ENCODE data around the gene UCMA. TPM values are rescaled to one million over a fixed set of nuclear protein-coding genes. Genes with fewer than 3 reads are reported as not detected.

The UCMA gene
- total RNA-seq, 4 donors from 2014 or later: not detected

- H3K36me3 ChIP-seq: no peaks in the 10 kb centered on the region
- H3K4me1 ChIP-seq: no peaks in the 10 kb centered on the region
- no peak for DNase-seq
- no peaks in the 10 kb centered on the region for H3K27me3 ChIP-seq
- TF ChIP-seq, protein P1, sequence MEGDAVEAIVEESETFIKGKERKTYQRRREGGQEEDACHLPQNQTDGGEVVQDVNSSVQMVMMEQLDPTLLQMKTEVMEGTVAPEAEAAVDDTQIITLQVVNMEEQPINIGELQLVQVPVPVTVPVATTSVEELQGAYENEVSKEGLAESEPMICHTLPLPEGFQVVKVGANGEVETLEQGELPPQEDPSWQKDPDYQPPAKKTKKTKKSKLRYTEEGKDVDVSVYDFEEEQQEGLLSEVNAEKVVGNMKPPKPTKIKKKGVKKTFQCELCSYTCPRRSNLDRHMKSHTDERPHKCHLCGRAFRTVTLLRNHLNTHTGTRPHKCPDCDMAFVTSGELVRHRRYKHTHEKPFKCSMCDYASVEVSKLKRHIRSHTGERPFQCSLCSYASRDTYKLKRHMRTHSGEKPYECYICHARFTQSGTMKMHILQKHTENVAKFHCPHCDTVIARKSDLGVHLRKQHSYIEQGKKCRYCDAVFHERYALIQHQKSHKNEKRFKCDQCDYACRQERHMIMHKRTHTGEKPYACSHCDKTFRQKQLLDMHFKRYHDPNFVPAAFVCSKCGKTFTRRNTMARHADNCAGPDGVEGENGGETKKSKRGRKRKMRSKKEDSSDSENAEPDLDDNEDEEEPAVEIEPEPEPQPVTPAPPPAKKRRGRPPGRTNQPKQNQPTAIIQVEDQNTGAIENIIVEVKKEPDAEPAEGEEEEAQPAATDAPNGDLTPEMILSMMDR (IDR thresholded peaks at IDR 0.05): no peak
- TF ChIP-seq POLR2A (IDR thresholded peaks at IDR 0.05): no peak
- 90 to 95% methylated on average over 5 of the region's 5 CpGs for WGBS, 2 donors
- H3K9me3 ChIP-seq: no peaks in the 10 kb centered on the region
- intact Hi-C loops (cut with DNase I): no loop called here
- H3K4me3 ChIP-seq (replicated peaks in 1 of 3): no peak overlapping the region
- H3K27ac ChIP-seq: no peak overlapping the region
Measured at GRCh38 chr10:13191362-13191761, 42.8 kb downstream of the UCMA start.

DNA sequence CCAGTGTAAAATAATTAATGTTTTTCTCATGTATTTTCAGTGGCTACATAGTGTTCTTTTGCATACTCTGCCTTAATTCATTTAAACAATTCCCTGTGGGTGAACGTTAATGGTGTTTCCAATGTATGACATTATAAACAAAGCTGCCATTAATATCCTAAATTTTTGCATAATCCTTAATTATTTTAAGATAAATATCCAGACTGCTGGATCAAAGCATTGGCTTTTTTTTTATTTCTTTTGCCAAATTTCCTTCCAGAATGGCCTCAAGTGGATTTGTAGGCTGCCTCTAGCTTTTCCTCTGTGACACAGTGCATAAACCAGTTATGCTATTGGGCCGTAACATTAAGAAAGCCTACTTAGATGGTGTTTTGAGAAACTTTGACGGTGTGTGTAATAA, 43.4 kb downstream of the UCMA start:
- Histone ChIP-seq H3K4me1 (no peaks in the 10 kb centered on the region), H3K27ac (no peak overlapping the region), H3K9me3 (no peaks in the 10 kb centered on the region), H3K36me3 (no peaks in the 10 kb centered on the region), H3K27me3 (no peaks in the 10 kb centered on the region), H3K4me3 (replicated peaks in 1 of 3) (no peak overlapping the region)
- DNase-seq: no peak
- no peak for TF ChIP-seq POLR2A (IDR thresholded peaks at IDR 0.05)
- 91 to 94% methylated on average over 3 of the region's 3 CpGs for WGBS, 2 donors
- intact Hi-C loops (cut with DNase I): no loop called here

- H3K27ac ChIP-seq: no peak overlapping the region
- H3K4me3 ChIP-seq (replicated peaks in 1 of 3): no peak overlapping the region
- TF ChIP-seq, protein P1 (IDR thresholded peaks at IDR 0.05): no peak
- TF ChIP-seq POLR2A (IDR thresholded peaks at IDR 0.05): no peak
- H3K9me3 ChIP-seq: no peaks in the 10 kb centered on the region
- 71 to 80% methylated on average over 4 of the region's 4 CpGs for WGBS, 2 donors
- no peak for DNase-seq
- peaks cover 0 to 8% of the 10 kb centered on the region in 2 donors for H3K4me1 ChIP-seq
- no peaks in the 10 kb centered on the region for H3K27me3 ChIP-seq
- intact Hi-C loops (cut with DNase I): no loop called here
- no peaks in the 10 kb centered on the region for H3K36me3 ChIP-seq
Measured at GRCh38 chr10:13189961-13190360, 44.2 kb downstream of the UCMA start.

GRCh38 chr10:13188593-13188992, 45.6 kb downstream of the UCMA start:
- no peak for TF ChIP-seq POLR2A (IDR thresholded peaks at IDR 0.05)
- TF ChIP-seq, protein P1 (IDR thresholded peaks at IDR 0.05): no peak
- DNase-seq: no peak
- WGBS, 2 donors: 90 to 93% methylated on average over 8 to 10 of the region's 10 CpGs
- H3K9me3 ChIP-seq: no peaks in the 10 kb centered on the region
- no peak overlapping the region for H3K27ac ChIP-seq
- H3K4me3 ChIP-seq (replicated peaks in 1 of 3): no peak overlapping the region
- no peaks in the 10 kb centered on the region for H3K36me3 ChIP-seq
- peaks cover 0 to 16% of the 10 kb centered on the region in 2 donors for H3K4me1 ChIP-seq
- intact Hi-C loops (cut with DNase I): no loop called here
- H3K27me3 ChIP-seq: no peaks in the 10 kb centered on the region

- Histone ChIP-seq H3K4me3 (replicated peaks in 1 of 3) (no peak overlapping the region), H3K27me3 (no peaks in the 10 kb centered on the region), H3K36me3 (no peaks in the 10 kb centered on the region), H3K9me3 (no peaks in the 10 kb centered on the region), H3K4me1 (peaks cover 0 to 16% of the 10 kb centered on the region in 2 donors), H3K27ac (no peak overlapping the region)
- 97 to 98% methylated on average over 3 of the region's 3 CpGs for WGBS, 2 donors
- TF ChIP-seq POLR2A (IDR thresholded peaks at IDR 0.05): no peak
- TF ChIP-seq, protein P1 (IDR thresholded peaks at IDR 0.05): no peak
- intact Hi-C loops (cut with DNase I): no loop called here
- DNase-seq: no peak
Measured at GRCh38 chr10:13187135-13187534, 47.0 kb downstream of the UCMA start.
